ENCODE measurements around the gene ANKRD49.

The ANKRD49 gene

DNA sequence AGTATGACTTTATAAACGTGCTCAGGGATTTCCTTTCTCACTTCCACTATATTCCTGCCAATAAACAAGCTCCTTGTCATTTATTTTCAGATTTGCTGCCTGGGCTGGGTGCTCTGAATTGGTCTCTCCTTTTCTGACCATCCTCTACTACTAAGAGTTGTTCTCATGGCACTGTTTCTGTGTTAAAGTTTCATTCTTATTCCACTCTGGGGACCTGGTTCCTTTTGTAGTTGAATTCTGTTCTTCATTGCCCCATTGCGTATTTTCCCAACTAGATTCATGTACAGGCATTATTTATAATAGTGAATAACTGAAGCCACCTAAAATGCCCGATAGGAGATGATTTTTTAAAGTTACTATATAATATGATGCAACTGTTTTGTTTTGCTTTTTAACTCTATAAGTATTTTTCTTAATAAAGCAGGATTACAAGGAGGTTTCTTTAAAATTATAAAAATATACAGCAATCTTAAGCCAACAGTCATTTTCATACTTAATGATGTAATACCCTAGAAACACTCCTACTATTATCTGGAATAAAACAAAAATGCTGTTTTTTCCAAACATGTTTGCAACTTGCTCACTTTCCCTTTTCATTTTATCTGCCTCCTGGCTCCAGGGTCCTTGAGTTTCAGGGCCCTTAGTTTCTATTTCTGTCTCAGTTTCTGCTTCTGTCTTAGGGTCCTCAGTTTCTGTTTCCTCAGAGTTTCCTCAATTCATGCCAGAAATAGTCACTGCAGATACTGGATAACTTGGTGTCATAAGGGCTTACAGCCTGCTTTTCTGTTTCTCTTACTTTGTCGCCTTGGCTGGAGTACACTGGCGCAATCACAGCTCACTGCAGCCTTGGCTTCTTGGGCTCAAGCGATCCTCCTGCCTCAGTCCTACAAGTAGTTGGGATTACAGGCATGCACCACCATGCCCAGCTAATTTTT, 40.2 kb downstream of the ANKRD49 start:
- TF ChIP-seq, protein P1, sequence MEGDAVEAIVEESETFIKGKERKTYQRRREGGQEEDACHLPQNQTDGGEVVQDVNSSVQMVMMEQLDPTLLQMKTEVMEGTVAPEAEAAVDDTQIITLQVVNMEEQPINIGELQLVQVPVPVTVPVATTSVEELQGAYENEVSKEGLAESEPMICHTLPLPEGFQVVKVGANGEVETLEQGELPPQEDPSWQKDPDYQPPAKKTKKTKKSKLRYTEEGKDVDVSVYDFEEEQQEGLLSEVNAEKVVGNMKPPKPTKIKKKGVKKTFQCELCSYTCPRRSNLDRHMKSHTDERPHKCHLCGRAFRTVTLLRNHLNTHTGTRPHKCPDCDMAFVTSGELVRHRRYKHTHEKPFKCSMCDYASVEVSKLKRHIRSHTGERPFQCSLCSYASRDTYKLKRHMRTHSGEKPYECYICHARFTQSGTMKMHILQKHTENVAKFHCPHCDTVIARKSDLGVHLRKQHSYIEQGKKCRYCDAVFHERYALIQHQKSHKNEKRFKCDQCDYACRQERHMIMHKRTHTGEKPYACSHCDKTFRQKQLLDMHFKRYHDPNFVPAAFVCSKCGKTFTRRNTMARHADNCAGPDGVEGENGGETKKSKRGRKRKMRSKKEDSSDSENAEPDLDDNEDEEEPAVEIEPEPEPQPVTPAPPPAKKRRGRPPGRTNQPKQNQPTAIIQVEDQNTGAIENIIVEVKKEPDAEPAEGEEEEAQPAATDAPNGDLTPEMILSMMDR (IDR thresholded peaks at IDR 0.05; ENCODE audit: low read depth, low read length): no peak
- no peak for DNase-seq (ENCODE audit: extremely low read depth, low read depth)

DNA sequence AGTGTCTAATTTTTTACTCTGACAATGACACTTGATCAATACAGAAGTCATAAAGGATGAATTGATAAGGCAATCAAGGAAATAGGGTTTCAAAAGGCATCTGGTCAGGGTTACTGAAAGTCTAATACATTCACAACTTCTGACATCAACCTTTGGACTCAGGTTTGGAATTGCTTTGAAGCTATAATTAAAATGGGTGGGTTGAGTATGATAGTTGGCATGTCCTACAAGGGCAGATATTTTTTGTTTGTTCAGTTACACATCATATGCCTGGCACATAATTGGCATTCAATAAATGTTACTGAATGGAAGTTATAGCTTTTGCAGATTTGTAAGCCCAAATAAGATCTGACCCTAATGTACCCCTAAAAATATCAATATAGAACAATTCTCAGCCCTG, 42.6 kb downstream of the ANKRD49 start:
- no peak for DNase-seq (ENCODE audit: extremely low read depth, low read depth)
- TF ChIP-seq, protein P1 (IDR thresholded peaks at IDR 0.05; ENCODE audit: low read depth, low read length): no peak

DNA sequence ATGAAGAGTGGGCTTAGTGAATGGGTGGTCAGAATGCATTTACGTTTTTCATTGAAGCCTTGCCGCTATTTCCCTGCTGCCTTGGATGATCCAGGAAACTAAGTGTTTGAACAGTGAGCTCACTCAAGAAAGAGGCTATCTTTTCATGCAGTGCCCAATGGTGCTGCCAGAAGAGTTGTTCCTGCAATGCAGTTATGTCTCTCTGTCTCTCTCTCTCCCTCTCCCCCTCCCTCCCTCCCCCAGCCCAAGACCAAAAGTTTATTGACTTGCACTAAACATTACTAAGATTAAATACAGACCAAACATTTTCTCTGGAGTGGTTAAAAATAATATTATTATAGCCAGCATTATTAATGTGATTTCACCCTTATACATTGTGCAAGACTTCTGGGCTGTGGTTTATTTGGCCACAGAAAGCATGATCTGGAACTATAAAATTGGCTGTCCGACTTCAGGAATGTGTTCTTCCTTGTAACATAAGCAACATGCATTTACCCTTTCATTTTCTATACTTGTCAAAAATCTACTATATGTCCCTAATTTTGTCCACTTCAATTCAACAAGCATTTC, 43.3 kb downstream of the ANKRD49 start:
- TF ChIP-seq, protein P1 (IDR thresholded peaks at IDR 0.05; ENCODE audit: low read depth, low read length): no peak

DNA sequence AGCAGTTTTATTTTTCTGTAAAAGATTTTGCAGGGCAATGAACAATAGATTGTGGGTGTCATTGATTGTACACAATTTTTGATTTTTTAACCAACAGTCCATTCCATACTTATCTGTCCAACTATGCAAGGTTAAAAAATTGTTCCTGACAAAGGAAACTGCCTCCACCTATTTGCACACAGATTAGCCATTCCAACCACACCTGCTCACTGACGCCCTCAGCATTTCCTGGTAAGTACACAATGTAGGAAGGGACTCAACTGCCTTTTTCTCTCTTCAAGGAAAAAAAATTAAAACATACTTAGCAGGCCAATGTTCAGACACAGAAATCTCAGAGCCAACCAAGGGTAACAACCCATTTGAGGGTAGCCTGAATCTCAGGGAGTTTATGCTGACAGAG, 45.6 kb downstream of the ANKRD49 start:
- DNase-seq (ENCODE audit: extremely low read depth, low read depth): no peak
- TF ChIP-seq, protein P1 (IDR thresholded peaks at IDR 0.05; ENCODE audit: low read depth, low read length): no peak

More for the DNA sequence above, 43.3 kb downstream of the ANKRD49 start:
- DNase-seq (ENCODE audit: extremely low read depth, low read depth): no peak

DNA sequence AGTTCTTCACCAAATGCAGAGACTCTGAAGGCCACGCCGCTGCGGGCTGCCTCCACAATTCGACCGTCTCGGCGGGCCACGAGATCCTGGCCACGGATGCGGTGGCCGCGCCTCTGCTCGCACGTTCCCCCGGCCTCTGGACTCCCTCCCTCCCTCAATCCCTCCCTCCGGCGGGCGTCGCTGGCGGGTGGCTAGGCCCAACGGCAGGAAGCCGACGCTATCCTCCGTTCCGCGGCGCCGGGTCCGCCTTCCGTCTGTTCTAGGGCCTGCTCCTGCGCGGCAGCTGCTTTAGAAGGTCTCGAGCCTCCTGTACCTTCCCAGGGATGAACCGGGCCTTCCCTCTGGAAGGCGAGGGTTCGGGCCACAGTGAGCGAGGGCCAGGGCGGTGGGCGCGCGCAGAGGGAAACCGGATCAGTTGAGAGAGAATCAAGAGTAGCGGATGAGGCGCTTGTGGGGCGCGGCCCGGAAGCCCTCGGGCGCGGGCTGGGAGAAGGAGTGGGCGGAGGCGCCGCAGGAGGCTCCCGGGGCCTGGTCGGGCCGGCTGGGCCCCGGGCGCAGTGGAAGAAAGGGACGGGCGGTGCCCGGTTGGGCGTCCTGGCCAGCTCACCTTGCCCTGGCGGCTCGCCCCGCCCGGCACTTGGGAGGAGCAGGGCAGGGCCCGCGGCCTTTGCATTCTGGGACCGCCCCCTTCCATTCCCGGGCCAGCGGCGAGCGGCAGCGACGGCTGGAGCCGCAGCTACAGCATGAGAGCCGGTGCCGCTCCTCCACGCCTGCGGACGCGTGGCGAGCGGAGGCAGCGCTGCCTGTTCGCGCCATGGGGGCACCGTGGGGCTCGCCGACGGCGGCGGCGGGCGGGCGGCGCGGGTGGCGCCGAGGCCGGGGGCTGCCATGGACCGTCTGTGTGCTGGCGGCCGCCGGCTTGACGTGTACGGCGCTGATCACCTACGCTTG, 50.2 kb downstream of the ANKRD49 start, which contains the start of gene FUT4:
Gene FUT4, plus strand, starts transcription at position 227 of the 951 bp plus-strand sequence. Its CDS starts 213 bp downstream, at position 440.
- peak; percentile 43 for DNase-seq (ENCODE audit: extremely low read depth, low read depth)
- TF ChIP-seq, protein P1 (IDR thresholded peaks at IDR 0.05; ENCODE audit: low read depth, low read length): no peak

DNA sequence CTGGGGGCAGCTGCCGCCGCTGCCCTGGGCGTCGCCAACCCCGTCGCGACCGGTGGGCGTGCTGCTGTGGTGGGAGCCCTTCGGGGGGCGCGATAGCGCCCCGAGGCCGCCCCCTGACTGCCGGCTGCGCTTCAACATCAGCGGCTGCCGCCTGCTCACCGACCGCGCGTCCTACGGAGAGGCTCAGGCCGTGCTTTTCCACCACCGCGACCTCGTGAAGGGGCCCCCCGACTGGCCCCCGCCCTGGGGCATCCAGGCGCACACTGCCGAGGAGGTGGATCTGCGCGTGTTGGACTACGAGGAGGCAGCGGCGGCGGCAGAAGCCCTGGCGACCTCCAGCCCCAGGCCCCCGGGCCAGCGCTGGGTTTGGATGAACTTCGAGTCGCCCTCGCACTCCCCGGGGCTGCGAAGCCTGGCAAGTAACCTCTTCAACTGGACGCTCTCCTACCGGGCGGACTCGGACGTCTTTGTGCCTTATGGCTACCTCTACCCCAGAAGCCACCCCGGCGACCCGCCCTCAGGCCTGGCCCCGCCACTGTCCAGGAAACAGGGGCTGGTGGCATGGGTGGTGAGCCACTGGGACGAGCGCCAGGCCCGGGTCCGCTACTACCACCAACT, 51.0 kb downstream of the ANKRD49 start:
- no peak for DNase-seq (ENCODE audit: extremely low read depth, low read depth)

More for the DNA sequence above, 51.0 kb downstream of the ANKRD49 start:
- TF ChIP-seq, protein P1 (IDR thresholded peaks at IDR 0.05; ENCODE audit: low read depth, low read length): no peak

Measured in AG09319 (cell line).